ENCODE measurements around the gene ABCC9.

DNA sequence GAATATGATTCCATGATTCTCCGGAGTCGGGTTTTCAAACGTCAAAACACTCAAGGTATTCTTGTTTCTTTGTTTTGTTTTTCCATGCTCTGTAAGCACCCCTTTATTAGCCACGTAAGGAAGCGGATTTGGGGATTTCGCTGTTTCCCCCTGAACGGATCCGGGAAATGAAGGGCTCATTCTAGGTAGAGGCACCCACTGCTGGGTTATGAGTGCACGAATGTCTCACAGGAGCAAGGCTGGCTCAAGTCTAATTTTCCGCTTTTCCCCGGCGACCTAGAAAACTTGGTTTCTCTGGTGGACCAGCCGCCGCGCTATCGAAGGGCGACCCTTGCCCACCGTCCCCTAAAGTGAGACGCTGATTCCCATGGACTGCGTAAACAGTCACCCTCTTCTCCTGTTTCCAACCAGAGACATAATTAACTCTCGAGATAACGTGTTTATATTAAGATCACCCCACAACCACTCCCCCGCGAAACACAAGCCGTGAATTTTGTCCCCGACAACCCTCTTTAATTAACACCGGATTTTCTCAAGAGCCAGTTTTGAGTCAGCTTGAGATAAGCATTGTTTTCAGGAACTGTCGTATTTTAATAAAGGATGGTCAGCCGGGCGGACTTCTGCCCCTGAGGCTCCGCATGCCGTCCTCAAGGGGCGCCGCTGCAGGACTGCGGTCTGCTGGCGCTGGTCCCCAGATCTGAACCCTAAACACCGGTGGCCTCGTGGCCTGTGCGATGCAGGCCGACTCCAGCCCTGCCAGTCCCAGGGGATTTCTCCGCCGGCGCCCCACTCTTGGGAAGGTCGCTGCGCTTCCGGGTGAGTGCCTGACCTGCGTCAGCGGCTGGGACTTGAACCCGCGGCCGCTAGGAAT is 515 bp upstream of the ABCC9 start:
- TF ChIP-seq, protein P1, sequence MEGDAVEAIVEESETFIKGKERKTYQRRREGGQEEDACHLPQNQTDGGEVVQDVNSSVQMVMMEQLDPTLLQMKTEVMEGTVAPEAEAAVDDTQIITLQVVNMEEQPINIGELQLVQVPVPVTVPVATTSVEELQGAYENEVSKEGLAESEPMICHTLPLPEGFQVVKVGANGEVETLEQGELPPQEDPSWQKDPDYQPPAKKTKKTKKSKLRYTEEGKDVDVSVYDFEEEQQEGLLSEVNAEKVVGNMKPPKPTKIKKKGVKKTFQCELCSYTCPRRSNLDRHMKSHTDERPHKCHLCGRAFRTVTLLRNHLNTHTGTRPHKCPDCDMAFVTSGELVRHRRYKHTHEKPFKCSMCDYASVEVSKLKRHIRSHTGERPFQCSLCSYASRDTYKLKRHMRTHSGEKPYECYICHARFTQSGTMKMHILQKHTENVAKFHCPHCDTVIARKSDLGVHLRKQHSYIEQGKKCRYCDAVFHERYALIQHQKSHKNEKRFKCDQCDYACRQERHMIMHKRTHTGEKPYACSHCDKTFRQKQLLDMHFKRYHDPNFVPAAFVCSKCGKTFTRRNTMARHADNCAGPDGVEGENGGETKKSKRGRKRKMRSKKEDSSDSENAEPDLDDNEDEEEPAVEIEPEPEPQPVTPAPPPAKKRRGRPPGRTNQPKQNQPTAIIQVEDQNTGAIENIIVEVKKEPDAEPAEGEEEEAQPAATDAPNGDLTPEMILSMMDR (IDR thresholded peaks at IDR 0.05; ENCODE audit: insufficient read depth, low read length, poor library complexity, severe bottlenecking): no peak
- TF ChIP-seq EZH2phosphoT487 (conservative IDR thresholded peaks at IDR 0.05; ENCODE audit: low read length): no peak

Data from SU-DHL-6 (cell line).